Measurements from ENCODE around the gene MUC5B.

DNA sequence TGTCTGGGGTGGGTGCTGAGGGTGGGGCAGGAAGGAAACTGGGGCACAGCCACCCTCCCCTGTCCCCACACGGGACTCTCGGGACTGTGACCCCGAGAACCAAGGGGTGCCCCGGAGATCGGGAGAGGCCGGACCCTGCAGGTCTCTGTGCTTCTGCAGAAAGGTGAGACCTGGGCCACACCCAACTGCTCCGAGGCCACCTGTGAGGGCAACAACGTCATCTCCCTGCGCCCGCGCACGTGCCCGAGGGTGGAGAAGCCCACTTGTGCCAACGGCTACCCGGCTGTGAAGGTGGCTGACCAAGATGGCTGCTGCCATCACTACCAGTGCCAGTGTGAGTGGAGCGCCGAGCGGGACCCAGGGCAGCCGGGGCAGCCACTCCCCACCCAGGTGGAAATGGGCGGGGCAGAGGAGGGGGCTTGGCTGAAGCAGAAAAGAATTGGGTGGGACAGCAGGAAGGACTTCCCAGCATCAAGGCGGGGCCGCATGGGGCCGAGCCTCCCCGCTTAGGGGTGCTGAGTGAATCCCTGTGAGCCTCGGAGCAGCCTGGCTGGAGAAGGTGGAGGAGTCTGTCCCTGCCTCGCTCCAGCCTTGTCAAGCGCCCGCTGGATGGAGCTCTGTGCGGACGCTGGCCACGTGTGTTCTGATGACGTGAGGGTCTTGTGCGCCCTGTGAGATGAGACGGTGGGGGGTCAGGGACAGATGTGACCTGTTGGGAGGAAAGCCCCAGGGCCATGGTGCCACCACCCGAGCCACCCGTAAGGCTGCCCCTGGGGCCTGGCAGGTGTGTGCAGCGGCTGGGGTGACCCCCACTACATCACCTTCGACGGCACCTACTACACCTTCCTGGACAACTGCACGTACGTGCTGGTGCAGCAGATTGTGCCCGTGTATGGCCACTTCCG, 29.3 kb upstream of the MUC5B start:
- TF ChIP-seq, protein P1, sequence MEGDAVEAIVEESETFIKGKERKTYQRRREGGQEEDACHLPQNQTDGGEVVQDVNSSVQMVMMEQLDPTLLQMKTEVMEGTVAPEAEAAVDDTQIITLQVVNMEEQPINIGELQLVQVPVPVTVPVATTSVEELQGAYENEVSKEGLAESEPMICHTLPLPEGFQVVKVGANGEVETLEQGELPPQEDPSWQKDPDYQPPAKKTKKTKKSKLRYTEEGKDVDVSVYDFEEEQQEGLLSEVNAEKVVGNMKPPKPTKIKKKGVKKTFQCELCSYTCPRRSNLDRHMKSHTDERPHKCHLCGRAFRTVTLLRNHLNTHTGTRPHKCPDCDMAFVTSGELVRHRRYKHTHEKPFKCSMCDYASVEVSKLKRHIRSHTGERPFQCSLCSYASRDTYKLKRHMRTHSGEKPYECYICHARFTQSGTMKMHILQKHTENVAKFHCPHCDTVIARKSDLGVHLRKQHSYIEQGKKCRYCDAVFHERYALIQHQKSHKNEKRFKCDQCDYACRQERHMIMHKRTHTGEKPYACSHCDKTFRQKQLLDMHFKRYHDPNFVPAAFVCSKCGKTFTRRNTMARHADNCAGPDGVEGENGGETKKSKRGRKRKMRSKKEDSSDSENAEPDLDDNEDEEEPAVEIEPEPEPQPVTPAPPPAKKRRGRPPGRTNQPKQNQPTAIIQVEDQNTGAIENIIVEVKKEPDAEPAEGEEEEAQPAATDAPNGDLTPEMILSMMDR (IDR thresholded peaks at IDR 0.05; ENCODE audit: extremely low read depth in 1 of 2, insufficient read depth in 1 of 2, low read depth in 1 of 2, low read length in 2 of 2): no peak
- TF ChIP-seq POLR2A (IDR thresholded peaks at IDR 0.05; ENCODE audit: low read depth, low read length): no peak
- TF ChIP-seq, protein P2, sequence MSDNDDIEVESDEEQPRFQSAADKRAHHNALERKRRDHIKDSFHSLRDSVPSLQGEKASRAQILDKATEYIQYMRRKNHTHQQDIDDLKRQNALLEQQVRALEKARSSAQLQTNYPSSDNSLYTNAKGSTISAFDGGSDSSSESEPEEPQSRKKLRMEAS (IDR thresholded peaks at IDR 0.05; ENCODE audit: insufficient read depth, insufficient read length): no peak
- TF ChIP-seq MYC (IDR thresholded peaks at IDR 0.05; ENCODE audit: low read depth, low read length): no peak
- TF ChIP-seq JUN (IDR thresholded peaks at IDR 0.05; ENCODE audit: borderline replicate concordance, insufficient read depth, insufficient read length, low read depth): no peak
- no peak for TF ChIP-seq EZH2 (IDR thresholded peaks at IDR 0.05; ENCODE audit: borderline replicate concordance, low read depth, low read length, severe bottlenecking)

Data from endothelial cell of umbilical vein (primary cell).